ENCODE data around the gene GZMB.

- TF ChIP-seq POLR2A (IDR thresholded peaks at IDR 0.05; ENCODE audit: low read depth, low read length) (no peak), CTCF (IDR thresholded peaks at IDR 0.05; ENCODE audit: extremely low read depth in 1 of 2, insufficient read depth in 1 of 2, low read depth in 1 of 2, low read length in 2 of 2) (no peak), FOS (IDR thresholded peaks at IDR 0.05; ENCODE audit: borderline replicate concordance, insufficient read depth, low read length) (no peak), EZH2 (IDR thresholded peaks at IDR 0.05; ENCODE audit: borderline replicate concordance, low read depth, low read length, severe bottlenecking) (no peak), POLR2AphosphoS5 (IDR thresholded peaks at IDR 0.05; ENCODE audit: insufficient read depth, low read depth, low read length) (no peak), MAX (IDR thresholded peaks at IDR 0.05; ENCODE audit: insufficient read depth, insufficient read length) (no peak), JUN (IDR thresholded peaks at IDR 0.05; ENCODE audit: borderline replicate concordance, insufficient read depth, insufficient read length, low read depth) (no peak), MYC (IDR thresholded peaks at IDR 0.05; ENCODE audit: low read depth, low read length) (no peak), GATA2 (IDR thresholded peaks at IDR 0.05; ENCODE audit: insufficient read depth, insufficient read length, low read depth, low read length) (no peak)
These were observed 20.2 kb downstream of the GZMB start for GRCh38 chr14:24613747-24614146.
